Measurements from ENCODE around the gene GNAL. TPM values are rescaled to one million over a fixed set of nuclear protein-coding genes. Genes with fewer than 3 reads are reported as not detected.

Gene GNAL
- total RNA-seq, 1 experiment from 2014 or later: 24.0 TPM

DNA sequence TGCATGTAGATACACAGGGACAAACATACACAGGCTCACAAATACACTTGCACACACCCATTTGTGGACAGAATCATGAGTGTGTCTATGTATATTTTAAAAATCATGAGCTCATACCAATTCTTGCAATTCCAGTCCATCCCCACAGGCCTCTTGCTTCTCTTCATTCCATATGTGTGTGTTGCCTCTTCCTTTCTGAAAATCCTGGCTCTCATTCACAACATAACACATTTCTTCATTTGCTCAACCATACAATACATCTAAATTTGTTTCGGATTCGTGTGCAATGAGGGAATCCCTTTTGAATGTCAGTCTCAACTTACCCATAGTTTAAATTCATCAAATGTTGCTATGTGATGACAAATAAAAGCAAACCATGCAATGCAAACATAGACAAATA, 51.4 kb downstream of the GNAL start:
- Mint-ChIP-seq H3K9me3 (no peaks in the 10 kb centered on the region), H3K27me3 (ENCODE audit: low read depth) (no peaks in the 10 kb centered on the region), H3K4me3 (no peak overlapping the region), H3K36me3 (ENCODE audit: insufficient read depth in 1 of 3, low read depth in 3 of 3) (no peaks in the 10 kb centered on the region), H3K27ac (no peak overlapping the region), H3K4me1 (peaks cover 20 to 33% of the 10 kb centered on the region in 2 experiments)
- Histone ChIP-seq H3K9ac (ENCODE audit: extremely low read depth, insufficient read length, low read length) (no peak overlapping the region), H3K9me3 (ENCODE audit: control insufficient read depth, low read depth, low read length) (no peaks in the 10 kb centered on the region), H3K23ac (ENCODE audit: insufficient read length, low read depth, low read length) (no peak overlapping the region), H4K91ac (ENCODE audit: insufficient read length, low read depth, low read length) (no peak overlapping the region), H2BK5ac (ENCODE audit: insufficient read length, low read length) (no peak overlapping the region), H2BK120ac (ENCODE audit: low read depth, low read length, poor library complexity, severe bottlenecking) (no peak overlapping the region), H4K20me1 (ENCODE audit: control insufficient read depth, insufficient read depth, insufficient read length) (peaks cover 4% of the 10 kb centered on the region), H3K27me3 (ENCODE audit: insufficient read depth, low read length) (no peaks in the 10 kb centered on the region), H3K56ac (ENCODE audit: insufficient read length, low read depth, low read length) (no peak overlapping the region), H3K27ac (ENCODE audit: insufficient read length, low read depth, low read length) (no peak overlapping the region), H2BK12ac (ENCODE audit: insufficient read length, low read depth, low read length) (no peak overlapping the region), H3K4ac (ENCODE audit: low read depth, low read length) (no peak overlapping the region), H4K8ac (replicated peaks; ENCODE audit: insufficient read length, low read depth, low read length) (no peak overlapping the region), H3T11ph (ENCODE audit: low read length) (no peak overlapping the region), H3K14ac (ENCODE audit: insufficient read depth, low read length) (no peak overlapping the region), H2BK15ac (ENCODE audit: low read depth, low read length) (no peak overlapping the region), H3K79me1 (ENCODE audit: insufficient read depth, low read depth, low read length, poor library complexity, severe bottlenecking) (no peaks in the 10 kb centered on the region), H3K4me1 (ENCODE audit: insufficient read depth, low read length) (no peaks in the 10 kb centered on the region), H3K79me2 (ENCODE audit: insufficient read depth, low read length) (no peaks in the 10 kb centered on the region), H2AK5ac (ENCODE audit: insufficient read length, low read length) (no peak overlapping the region), H2BK20ac (ENCODE audit: low read depth, low read length, poor library complexity, severe bottlenecking) (no peak overlapping the region), H2AFZ (ENCODE audit: low read length) (no peak overlapping the region), H3K18ac (ENCODE audit: insufficient read length, low read depth, low read length) (no peak overlapping the region), H3K4me2 (ENCODE audit: insufficient read depth, insufficient read length, low read length) (no peak overlapping the region), H3K23me2 (ENCODE audit: insufficient read length, low read depth, low read length, poor library complexity, severe bottlenecking) (no peaks in the 10 kb centered on the region), H4K5ac (ENCODE audit: insufficient read length, low read depth, low read length) (no peak overlapping the region)
- DNase-seq: no peak
- TF ChIP-seq, protein P1, sequence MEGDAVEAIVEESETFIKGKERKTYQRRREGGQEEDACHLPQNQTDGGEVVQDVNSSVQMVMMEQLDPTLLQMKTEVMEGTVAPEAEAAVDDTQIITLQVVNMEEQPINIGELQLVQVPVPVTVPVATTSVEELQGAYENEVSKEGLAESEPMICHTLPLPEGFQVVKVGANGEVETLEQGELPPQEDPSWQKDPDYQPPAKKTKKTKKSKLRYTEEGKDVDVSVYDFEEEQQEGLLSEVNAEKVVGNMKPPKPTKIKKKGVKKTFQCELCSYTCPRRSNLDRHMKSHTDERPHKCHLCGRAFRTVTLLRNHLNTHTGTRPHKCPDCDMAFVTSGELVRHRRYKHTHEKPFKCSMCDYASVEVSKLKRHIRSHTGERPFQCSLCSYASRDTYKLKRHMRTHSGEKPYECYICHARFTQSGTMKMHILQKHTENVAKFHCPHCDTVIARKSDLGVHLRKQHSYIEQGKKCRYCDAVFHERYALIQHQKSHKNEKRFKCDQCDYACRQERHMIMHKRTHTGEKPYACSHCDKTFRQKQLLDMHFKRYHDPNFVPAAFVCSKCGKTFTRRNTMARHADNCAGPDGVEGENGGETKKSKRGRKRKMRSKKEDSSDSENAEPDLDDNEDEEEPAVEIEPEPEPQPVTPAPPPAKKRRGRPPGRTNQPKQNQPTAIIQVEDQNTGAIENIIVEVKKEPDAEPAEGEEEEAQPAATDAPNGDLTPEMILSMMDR (conservative IDR thresholded peaks at IDR 0.05): no peak
- no CpG with 5 or more reads among the region's 2 CpGs for WGBS (ENCODE audit: extremely low coverage, insufficient read length, low lambda C conversion rate)
